Skeletal muscle cell (primary cell): ENCODE measurements around the gene PLXDC2.

Experiments
- DNase-seq: peaks from one replicate; pipeline ENCODE4 v3.0.0-alpha.2; 2010; ENCODE audit warnings: low read depth
- H3K4me3 ChIP-seq: 2 replicates; pipeline ENCODE4 v1.5.1; 2011; ENCODE audit warnings: low read depth, mild to moderate bottlenecking, control low read depth, low read length, moderate library complexity

The PLXDC2 gene

GRCh38 chr10:20084451-20084850 lies 268.2 kb downstream of the PLXDC2 start:
- no peak overlapping the region for H3K4me3 ChIP-seq
- DNase-seq = no peak

GRCh38 chr10:20085115-20085514 lies 268.9 kb downstream of the PLXDC2 start:
- no peak overlapping the region for H3K4me3 ChIP-seq
- no peak for DNase-seq

GRCh38 chr10:20087353-20087752 lies 271.1 kb downstream of the PLXDC2 start:
- H3K4me3 ChIP-seq = no peak overlapping the region
- DNase-seq = no peak

- no peak for DNase-seq
- H3K4me3 ChIP-seq = no peak overlapping the region
These were observed 271.9 kb downstream of the PLXDC2 start for GRCh38 chr10:20088061-20088701.

GRCh38 chr10:20089879-20090278 lies 273.6 kb downstream of the PLXDC2 start:
- H3K4me3 ChIP-seq = no peak overlapping the region
- no peak for DNase-seq

GRCh38 chr10:20090831-20091230 lies 274.6 kb downstream of the PLXDC2 start:
- no peak overlapping the region for H3K4me3 ChIP-seq
- no peak for DNase-seq

GRCh38 chr10:20091698-20092097 lies 275.5 kb downstream of the PLXDC2 start:
- DNase-seq = no peak

GRCh38 chr10:20093600-20093999 lies 277.4 kb downstream of the PLXDC2 start:
- no peak for DNase-seq
- H3K4me3 ChIP-seq = no peak overlapping the region

More at GRCh38 chr10:20091698-20092097, 275.5 kb downstream of the PLXDC2 start:
- H3K4me3 ChIP-seq = no peak overlapping the region

- no peak overlapping the region for H3K4me3 ChIP-seq
- no peak for DNase-seq
These were observed 278.2 kb downstream of the PLXDC2 start for GRCh38 chr10:20094226-20094976.

GRCh38 chr10:20100171-20100570 lies 283.9 kb downstream of the PLXDC2 start:
- H3K4me3 ChIP-seq = no peak overlapping the region
- peak; percentile 1 for DNase-seq

- no peak for DNase-seq
- H3K4me3 ChIP-seq = no peak overlapping the region
These were observed 289.0 kb downstream of the PLXDC2 start for GRCh38 chr10:20105236-20105635.

- DNase-seq = peak; percentile 5
These were observed 289.7 kb downstream of the PLXDC2 start for GRCh38 chr10:20105931-20106330.

GRCh38 chr10:20108021-20108420 lies 291.8 kb downstream of the PLXDC2 start:
- H3K4me3 ChIP-seq = no peak overlapping the region
- DNase-seq = no peak

More at GRCh38 chr10:20105931-20106330, 289.7 kb downstream of the PLXDC2 start:
- no peak overlapping the region for H3K4me3 ChIP-seq

- DNase-seq = no peak
- H3K4me3 ChIP-seq = no peak overlapping the region
These were observed 293.4 kb downstream of the PLXDC2 start for GRCh38 chr10:20109613-20110012.

- no peak for DNase-seq
- no peak overlapping the region for H3K4me3 ChIP-seq
These were observed 294.2 kb downstream of the PLXDC2 start for GRCh38 chr10:20110125-20111100.

- no peak for DNase-seq
- H3K4me3 ChIP-seq = no peak overlapping the region
These were observed 297.9 kb downstream of the PLXDC2 start for GRCh38 chr10:20114179-20114578.

GRCh38 chr10:20115894-20116293 lies 299.7 kb downstream of the PLXDC2 start:
- DNase-seq = no peak

GRCh38 chr10:20117471-20117870 lies 301.2 kb downstream of the PLXDC2 start:
- no peak overlapping the region for H3K4me3 ChIP-seq
- DNase-seq = no peak

More at GRCh38 chr10:20115894-20116293, 299.7 kb downstream of the PLXDC2 start:
- no peak overlapping the region for H3K4me3 ChIP-seq

- H3K4me3 ChIP-seq = no peak overlapping the region
- DNase-seq = no peak
These were observed 301.9 kb downstream of the PLXDC2 start for GRCh38 chr10:20118119-20118518.

GRCh38 chr10:20128811-20129210 lies 312.6 kb downstream of the PLXDC2 start:
- H3K4me3 ChIP-seq = no peak overlapping the region
- no peak for DNase-seq
